ENCODE results near the gene MDFIC2. TPM values are rescaled to one million over a fixed set of nuclear protein-coding genes. Genes with fewer than 3 reads are reported as not detected.
A peak's percentile ranks its signal among the peaks of the same experiment; 100 is the strongest.

MDFIC2 gene
- polyA plus RNA-seq, 2 of the 4 experiments (the other 2 are of a cell fraction), result not detected

GRCh38 chr3:70358978-70359580, 46.6 kb upstream of the MDFIC2 start:
- TF ChIP-seq JUN (IDR thresholded peaks at IDR 0.05) (no peak), RAD21 (conservative IDR thresholded peaks at IDR 0.05 in 1 of 2, IDR thresholded peaks at IDR 0.05 in 1 of 2) (peak; percentile 80 to 81), CTCF (IDR thresholded peaks at IDR 0.05) (peak; percentile 80), SMC3 (IDR thresholded peaks at IDR 0.05) (peak; percentile 91)
- no peak overlapping the region for H3K4me3 ChIP-seq
- ChIA-PET CTCF (interaction anchor here (0.7 to 5.4 kb wide), 30 partner anchors 10 to 298 kb away, joined by 3 to 36 read pairs (median 3); no protein-coding TSS in a partner anchor), POLR2A (no interaction called here)
- peaks cover 7% of the 10 kb centered on the region; the same call in 2 of the 3 replicates for H3K9me3 ChIP-seq
- H3K27ac ChIP-seq, result no peak overlapping the region
- no peak for FAIRE-seq
- WGBS (ENCODE audit: missing lambda C conversion rate), result 44% methylated on average over 3 of the region's 3 CpGs
- peaks cover 5% of the 10 kb centered on the region; the same call in 2 of the 3 replicates for H3K4me1 ChIP-seq
- peak; percentile 3 to 54 for DNase-seq (ENCODE audit: low read depth in 1 of 2, low spot score in 1 of 2)
- H3K4me2 ChIP-seq, result no peak overlapping the region
- peak in 1 of 2 experiments; percentile 49; a peak in 1 of 6 replicates for ATAC-seq

- ATAC-seq, result no peak
- POLR2A ChIA-PET, result no interaction called here
Observed at GRCh38 chr3:70352215-70352614, 39.8 kb upstream of the MDFIC2 start.

GRCh38 chr3:70342149-70342548, 29.7 kb upstream of the MDFIC2 start:
- ChIA-PET POLR2A (no interaction called here), CTCF (no interaction called here)
- no peak for ATAC-seq
- Histone ChIP-seq H3K9me3 (no peaks in the 10 kb centered on the region), H3K4me3 (no peak overlapping the region), H3K27ac (no peak overlapping the region), H3K4me2 (no peak overlapping the region), H3K4me1 (peaks cover 3% of the 10 kb centered on the region; the same call in 1 of the 3 replicates)
- 36% methylated on average over 1 of the region's 1 CpG for WGBS (ENCODE audit: missing lambda C conversion rate)
- DNase-seq (ENCODE audit: low read depth in 1 of 2, low spot score in 1 of 2), result no peak
- FAIRE-seq, result peak; percentile 18
- TF ChIP-seq ESRRA (IDR thresholded peaks at IDR 0.05; ENCODE audit: borderline replicate concordance, low read length), result no peak
- no peak for TF ChIP-seq CTCF (IDR thresholded peaks at IDR 0.05)
- no peak for TF ChIP-seq ZSCAN20 (CRISPR knock-in tag; IDR thresholded peaks at IDR 0.05)
- TF ChIP-seq NFE2L2 (conservative IDR thresholded peaks at IDR 0.05; ENCODE audit: low read length), result no peak
- TF ChIP-seq CEBPB (IDR thresholded peaks at IDR 0.05), result no peak
- TF ChIP-seq HOXB5 (CRISPR knock-in tag; IDR thresholded peaks at IDR 0.05), result no peak
- no peak for TF ChIP-seq EP300 (IDR thresholded peaks at IDR 0.05)
- no peak for TF ChIP-seq NR3C1 (IDR thresholded peaks at IDR 0.05)
- TF ChIP-seq POLR2A (IDR thresholded peaks at IDR 0.05; ENCODE audit: low read length), result no peak
- TF ChIP-seq CBX8 (IDR thresholded peaks at IDR 0.05), result no peak
- no peak for TF ChIP-seq CHD4 (IDR thresholded peaks at IDR 0.05; ENCODE audit: borderline replicate concordance)
- TF ChIP-seq HMGXB4 (CRISPR knock-in tag; IDR thresholded peaks at IDR 0.05; ENCODE audit: borderline replicate concordance), result no peak
- no peak for TF ChIP-seq ELK1 (IDR thresholded peaks at IDR 0.05; ENCODE audit: low read depth, low read length)
- no peak for TF ChIP-seq RNF2 (IDR thresholded peaks at IDR 0.05; ENCODE audit: borderline replicate concordance, low read depth)
- TF ChIP-seq BCL3 (IDR thresholded peaks at IDR 0.05), result no peak
- no peak for TF ChIP-seq EHF (CRISPR knock-in tag; IDR thresholded peaks at IDR 0.05)

More at GRCh38 chr3:70352215-70352614, 39.8 kb upstream of the MDFIC2 start:
- H3K4me2 ChIP-seq, result no peak overlapping the region
- CTCF ChIA-PET, result interaction anchor here (0.9 kb wide), 1 partner anchor 29 kb away, joined by 3 read pairs; no protein-coding TSS in a partner anchor
- TF ChIP-seq HMGXB4 (CRISPR knock-in tag; IDR thresholded peaks at IDR 0.05; ENCODE audit: borderline replicate concordance), result no peak
- peak; percentile 59 for TF ChIP-seq MAFK (IDR thresholded peaks at IDR 0.05; ENCODE audit: partially characterized antibody)
- no peak for TF ChIP-seq RARB (CRISPR knock-in tag; IDR thresholded peaks at IDR 0.05)
- no peak overlapping the region for H3K4me3 ChIP-seq
- FAIRE-seq (no peak), DNase-seq (ENCODE audit: low read depth in 1 of 2, low spot score in 1 of 2) (no peak)
- H3K4me1 ChIP-seq, result no peaks in the 10 kb centered on the region
- H3K9me3 ChIP-seq, result no peaks in the 10 kb centered on the region; the same call in 2 of the 3 replicates
- H3K27ac ChIP-seq, result no peak overlapping the region
